Endothelial cell of umbilical vein (primary cell): ENCODE data around the gene RUNX2. TPM values are rescaled to one million over a fixed set of nuclear protein-coding genes. Genes with fewer than 3 reads are reported as not detected.

Source experiments
- BruUV-seq: library from RNA; stranded (reverse); fragments of 400-500 nt; replicated peaks from 2 replicates; lab custom pipeline; 2021; lab: Mats Ljungman, UMichigan
- CTCF ChIA-PET: fragments of 300-600, 350-600 bp; sonication (Branson Sonifier 250); formaldehyde crosslinking; loops from one replicate; lab custom pipeline; 2021; ENCODE audit warnings: antibody characterized with exemption, inconsistent platforms; lab: Charles Lee
- POLR2A ChIA-PET: fragments of 300-600, 350-600 bp; sonication (Branson Sonifier 250); formaldehyde crosslinking; loops from one replicate; lab custom pipeline; 2021; ENCODE audit warnings: antibody characterized with exemption, inconsistent platforms; lab: Charles Lee
- DNase-seq: peaks from one replicate; pipeline ENCODE4 v3.0.0-alpha.2; 2011; ENCODE audit warnings: low read depth, low spot score
- FAIRE-seq: peaks from 2 replicates; lab custom pipeline; 2011; peaks lifted over from hg19 to GRCh38; lab: Jason Lieb, UNC
- H2AFZ ChIP-seq: 2 replicates; pipeline ENCODE4 v1.6.0; 2012; ENCODE audit warnings: low read depth, low read length, control low read depth, inconsistent platforms
- H3K27ac ChIP-seq: 2 replicates; pipeline ENCODE4 v1.5.1; 2011; ENCODE audit warnings: low read depth, mild to moderate bottlenecking, control low read depth, low read length, moderate library complexity; ENCODE audit not compliant: insufficient read depth
- H3K27me3 ChIP-seq, 2 experiments: 2 replicates each; pipeline versions ENCODE4 v1.6.0 to v1.6.1; 2011; ENCODE audit warnings: low read length in 2 of 2, mixed read lengths in 1 of 2; ENCODE audit not compliant: control insufficient read depth in 2 of 2, insufficient read depth in 2 of 2
- H3K36me3 ChIP-seq, 2 experiments: 2 replicates in 1 of 2; 3 replicates in 1 of 2; pipeline ENCODE4 v1.5.1; 2011; ENCODE audit warnings: low read length in 2 of 2, mild to moderate bottlenecking in 1 of 2, moderate library complexity in 1 of 2; ENCODE audit not compliant: control insufficient read depth in 2 of 2, insufficient read depth in 2 of 2; ENCODE audit errors: extremely low read depth in 1 of 2
- H3K4me1 ChIP-seq: 3 replicates; pipeline ENCODE4 v1.5.1; 2011; ENCODE audit warnings: mild to moderate bottlenecking, low read length; ENCODE audit not compliant: control insufficient read depth, insufficient read depth; ENCODE audit errors: extremely low read depth
- H3K4me2 ChIP-seq: 2 replicates; pipeline ENCODE4 v1.6.1; 2011; ENCODE audit warnings: low read length, control low read depth, mixed read lengths; ENCODE audit not compliant: insufficient read depth
- H3K4me3 ChIP-seq, 3 experiments: fragments of 200-600 bp in 1 of 3; sonication (generic), shearing (Covaris generic) in 1 of 3; replicated peaks in 1 of 3; 2 replicates each; pipeline ENCODE4 v1.5.1; 2011 to 2016; ENCODE audit warnings: control low read depth in 3 of 3, low read length in 3 of 3, mild to moderate bottlenecking in 2 of 3, inconsistent platforms in 1 of 3, low read depth in 1 of 3, moderate library complexity in 1 of 3; ENCODE audit not compliant: insufficient read depth in 1 of 3
- H3K79me2 ChIP-seq: 2 replicates; pipeline ENCODE4 v1.6.0; 2012; ENCODE audit warnings: low read length, inconsistent platforms; ENCODE audit not compliant: control insufficient read depth, insufficient read depth
- H3K9ac ChIP-seq: replicated peaks from 2 replicates; pipeline ENCODE3; 2011; ENCODE audit warnings: low read length, control low read depth; ENCODE audit not compliant: insufficient read depth; ENCODE audit errors: extremely low read depth
- H3K9me1 ChIP-seq: replicated peaks from 3 replicates; pipeline ENCODE4 v1.6.0; 2011; ENCODE audit warnings: mild to moderate bottlenecking, low read length; ENCODE audit not compliant: control insufficient read depth, insufficient read depth; ENCODE audit errors: extremely low read depth
- H3K9me3 ChIP-seq: replicated peaks from 2 replicates; pipeline ENCODE4 v1.5.1; 2012; ENCODE audit warnings: low read length, inconsistent platforms; ENCODE audit not compliant: control insufficient read depth, insufficient read depth
- H4K20me1 ChIP-seq: replicated peaks from 2 replicates; pipeline ENCODE3; 2011; ENCODE audit warnings: mild to moderate bottlenecking, low read length; ENCODE audit not compliant: control insufficient read depth, insufficient read depth; ENCODE audit errors: extremely low read depth
- CTCF ChIP-seq, 2 donors: IDR thresholded peaks; 1 replicate in 1 of 2; 2 replicates in 1 of 2; pipeline ENCODE4 v1.5.1; 2011; ENCODE audit warnings: low read length in 2 of 2, mild to moderate bottlenecking in 2 of 2, moderate library complexity in 2 of 2, control low read depth in 1 of 2, inconsistent platforms in 1 of 2, low read depth in 1 of 2; ENCODE audit not compliant: insufficient read depth in 1 of 2; ENCODE audit errors: extremely low read depth in 1 of 2
- EZH2 ChIP-seq: IDR thresholded peaks from 2 replicates; pipeline ENCODE4 v1.6.1; 2012; ENCODE audit warnings: borderline replicate concordance, low read depth, mild to moderate bottlenecking, moderate library complexity, low read length, inconsistent platforms; ENCODE audit not compliant: severe bottlenecking
- FOS ChIP-seq: IDR thresholded peaks from 2 replicates; pipeline ENCODE4 v1.6.1; 2011; ENCODE audit warnings: mild to moderate bottlenecking, low read length, moderate library complexity, borderline replicate concordance; ENCODE audit not compliant: insufficient read depth
- GATA2 ChIP-seq: IDR thresholded peaks from 2 replicates; pipeline ENCODE4 v1.7.0; 2011; ENCODE audit warnings: low read depth, mild to moderate bottlenecking, moderate library complexity, mixed read lengths, low read length; ENCODE audit not compliant: insufficient read length, insufficient read depth
- JUN ChIP-seq: IDR thresholded peaks from 2 replicates; pipeline ENCODE4 v1.6.1; 2011; ENCODE audit warnings: borderline replicate concordance, low read depth; ENCODE audit not compliant: insufficient read length, insufficient read depth
- MAX ChIP-seq: IDR thresholded peaks from 2 replicates; pipeline ENCODE4 v1.6.1; 2011; ENCODE audit not compliant: insufficient read depth, insufficient read length
- MYC ChIP-seq: IDR thresholded peaks from one replicate; pipeline ENCODE4 v1.6.1; 2011; ENCODE audit warnings: mild to moderate bottlenecking, low read depth, low read length
- POLR2A ChIP-seq: IDR thresholded peaks from 2 replicates; pipeline ENCODE4 v1.6.1; 2012; ENCODE audit warnings: low read depth, mild to moderate bottlenecking, control low read depth, low read length
- POLR2AphosphoS5 ChIP-seq: IDR thresholded peaks from 2 replicates; pipeline ENCODE4 v1.6.1; 2012; ENCODE audit warnings: low read depth, mild to moderate bottlenecking, control low read depth, low read length, moderate library complexity; ENCODE audit not compliant: insufficient read depth
- dilution Hi-C: fragments of 300-500 bp; cut with MboI; formaldehyde crosslinking; loops from one replicate; pipeline ENCODE4 v1.15.0; 2019; ENCODE audit warnings: low sequenced_read_pairs; ENCODE audit not compliant: extremely low pct_ligation_motif_present
- intact Hi-C: fragments of 100-400 bp; cut with micrococcal nuclease; formaldehyde crosslinking; loops from one replicate; pipeline ENCODE4 v1.10.0; 2022
- polyA plus RNA-seq, 4 experiments: library from polyadenylated mRNA; depleted of rRNA in 3 of 4; stranded (reverse) in 3 of 4; unstranded in 1 of 4; fragments of >200 nt; gene quantifications; 2 replicates each; pipeline versions ENCODE4 v1.2.1 to v1.2.3, GENCODE V29; 2011 to 2012; ENCODE audit warnings: missing spikeins in 1 of 4
- total RNA-seq: library from RNA; stranded (reverse); gene quantifications from 2 replicates; pipeline ENCODE4 v1.2.3, GENCODE V29; 2021

Gene RUNX2
- total and polyA plus RNA-seq, 2 donors (not counting 3 experiments of a cell fraction or from before 2014, with no cell fraction given) = 0.06 TPM; not detected in 1

- H3K27me3 ChIP-seq = peaks cover 17 to 19% of the 10 kb centered on the region in 2 experiments
- H3K27ac ChIP-seq = no peak overlapping the region
- dilution Hi-C loops (no loop called here), intact Hi-C loops (no loop called here)
- H4K20me1 ChIP-seq = no peaks in the 10 kb centered on the region
- no peak overlapping the region for H3K4me2 ChIP-seq
- ChIA-PET CTCF (no interaction called here), POLR2A (no interaction called here)
- no peak for FAIRE-seq
- no peaks in the 10 kb centered on the region for H3K36me3 ChIP-seq
- H2AFZ ChIP-seq = no peak overlapping the region
- no peak for DNase-seq
- TF ChIP-seq MYC (no peak), MAX (no peak), POLR2A (no peak), EZH2 (no peak), GATA2 (no peak), JUN (no peak), POLR2AphosphoS5 (no peak), FOS (no peak), CTCF (IDR thresholded peaks at IDR 0.05; ENCODE audit: extremely low read depth in 1 of 2, insufficient read depth in 1 of 2, low read depth in 1 of 2, low read length in 2 of 2) (no peak)
- H3K4me3 ChIP-seq = no peak overlapping the region
- no peaks in the 10 kb centered on the region for H3K9me3 ChIP-seq
- no TSS peak for BruUV-seq
- no peak overlapping the region for H3K9ac ChIP-seq
- H3K9me1 ChIP-seq = no peaks in the 10 kb centered on the region
- H3K4me1 ChIP-seq = no peaks in the 10 kb centered on the region
- no peaks in the 10 kb centered on the region for H3K79me2 ChIP-seq
Measured at GRCh38 chr6:45532721-45533210, 204.6 kb downstream of the RUNX2 start.
